ENCODE measurements around the gene GRIN3A.

Gene GRIN3A

DNA sequence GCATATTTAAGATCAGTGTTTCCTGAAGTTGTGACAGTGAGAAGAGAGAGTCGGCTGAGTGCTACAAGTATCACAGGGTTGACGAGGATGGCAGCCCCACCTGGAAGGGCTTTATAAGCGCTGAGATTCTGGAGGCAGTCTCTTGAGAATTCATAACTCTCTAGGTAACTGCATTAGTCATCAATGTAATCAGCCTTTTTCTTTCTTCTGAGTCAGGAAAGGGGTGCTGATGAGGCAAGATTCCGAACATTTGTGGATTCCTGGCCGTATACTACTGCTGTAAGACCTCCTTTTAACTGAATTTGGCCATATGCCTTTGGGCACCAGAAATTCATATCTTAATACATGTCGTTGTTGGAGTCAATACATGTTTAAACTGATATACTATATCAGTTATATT lies 211.4 kb downstream of the GRIN3A start:
- no peak for DNase-seq (ENCODE audit: low read depth in 2 of 2)

GRCh38 chr9:101524371-101524770 lies 214.1 kb downstream of the GRIN3A start:
- no peak for DNase-seq (ENCODE audit: low read depth in 2 of 2)

Measured in fibroblast of skin of left quadriceps (primary cell).